ENCODE results near the gene NMRK1. TPM values are rescaled to one million over a fixed set of nuclear protein-coding genes. Genes with fewer than 3 reads are reported as not detected.

Gene NMRK1
- total RNA-seq, 1 donor from 2014 or later = 7.9 TPM

DNA sequence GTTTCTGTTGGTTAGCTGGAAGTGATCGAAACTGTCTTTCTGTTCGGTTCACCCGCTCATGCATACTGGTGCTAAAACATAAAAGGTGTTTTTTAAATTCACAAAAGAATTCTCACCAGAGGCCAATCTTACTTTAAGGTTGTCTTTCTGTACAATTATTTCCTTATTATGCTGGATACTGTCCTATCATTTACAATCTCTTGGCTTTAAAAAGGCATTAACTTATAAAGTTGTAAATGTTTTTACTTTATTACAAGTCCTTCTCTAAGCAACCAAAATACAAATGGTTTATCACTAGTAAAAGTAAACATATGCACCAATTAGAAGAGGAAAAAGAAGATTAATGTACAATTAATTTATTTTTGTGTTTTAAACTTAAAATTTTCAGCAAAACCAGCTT lies 70.6 kb downstream of the NMRK1 start:
- Mint-ChIP-seq H3K27me3 (ENCODE audit: low read depth) (no peaks in the 10 kb centered on the region), H3K36me3 (peaks cover 15% of the 10 kb centered on the region), H3K4me1 (peaks cover 8% of the 10 kb centered on the region), H3K4me3 (no peak overlapping the region), H3K27ac (no peak overlapping the region), H3K9me3 (no peaks in the 10 kb centered on the region)
- TF ChIP-seq, protein P1, sequence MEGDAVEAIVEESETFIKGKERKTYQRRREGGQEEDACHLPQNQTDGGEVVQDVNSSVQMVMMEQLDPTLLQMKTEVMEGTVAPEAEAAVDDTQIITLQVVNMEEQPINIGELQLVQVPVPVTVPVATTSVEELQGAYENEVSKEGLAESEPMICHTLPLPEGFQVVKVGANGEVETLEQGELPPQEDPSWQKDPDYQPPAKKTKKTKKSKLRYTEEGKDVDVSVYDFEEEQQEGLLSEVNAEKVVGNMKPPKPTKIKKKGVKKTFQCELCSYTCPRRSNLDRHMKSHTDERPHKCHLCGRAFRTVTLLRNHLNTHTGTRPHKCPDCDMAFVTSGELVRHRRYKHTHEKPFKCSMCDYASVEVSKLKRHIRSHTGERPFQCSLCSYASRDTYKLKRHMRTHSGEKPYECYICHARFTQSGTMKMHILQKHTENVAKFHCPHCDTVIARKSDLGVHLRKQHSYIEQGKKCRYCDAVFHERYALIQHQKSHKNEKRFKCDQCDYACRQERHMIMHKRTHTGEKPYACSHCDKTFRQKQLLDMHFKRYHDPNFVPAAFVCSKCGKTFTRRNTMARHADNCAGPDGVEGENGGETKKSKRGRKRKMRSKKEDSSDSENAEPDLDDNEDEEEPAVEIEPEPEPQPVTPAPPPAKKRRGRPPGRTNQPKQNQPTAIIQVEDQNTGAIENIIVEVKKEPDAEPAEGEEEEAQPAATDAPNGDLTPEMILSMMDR (IDR thresholded peaks at IDR 0.05; ENCODE audit: unreplicated experiment) = no peak
- no peak for DNase-seq (ENCODE audit: low spot score in 2 of 2, unreplicated experiment in 2 of 2)

DNA sequence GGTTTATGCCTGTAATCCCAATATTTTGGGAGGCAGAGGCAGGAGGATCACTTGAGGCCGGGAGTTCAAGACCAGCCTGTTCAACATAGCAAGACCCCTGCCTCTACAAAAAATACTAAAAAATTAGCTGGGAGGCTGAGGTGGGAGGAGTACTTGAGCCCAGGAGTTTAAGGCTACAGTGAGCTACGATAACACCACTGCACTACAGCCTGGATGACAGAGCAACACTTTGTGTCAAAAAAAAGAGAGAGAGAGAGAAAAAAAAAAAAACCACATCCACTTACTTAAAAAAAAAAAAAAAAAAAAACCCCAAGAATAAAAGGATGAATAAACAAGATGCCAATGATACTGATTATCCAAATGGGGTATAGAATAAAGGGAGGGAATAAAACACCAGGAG lies 74.2 kb downstream of the NMRK1 start:
- TF ChIP-seq, protein P1 (IDR thresholded peaks at IDR 0.05; ENCODE audit: unreplicated experiment) = no peak
- Mint-ChIP-seq H3K4me3 (no peak overlapping the region), H3K36me3 (peaks cover 24% of the 10 kb centered on the region)

More for the DNA sequence above, 74.2 kb downstream of the NMRK1 start:
- DNase-seq (ENCODE audit: low spot score in 2 of 2, unreplicated experiment in 2 of 2) = no peak
- no peak overlapping the region for H3K27ac Mint-ChIP-seq
- H3K4me1 Mint-ChIP-seq = no peaks in the 10 kb centered on the region
- H3K27me3 Mint-ChIP-seq (ENCODE audit: low read depth) = no peaks in the 10 kb centered on the region
- H3K9me3 Mint-ChIP-seq = peaks cover 6% of the 10 kb centered on the region

Other genes with a start within 250 kb of the NMRK1 start
- 0.07 to 0.18 TPM (median 0.18 TPM) in 3 replicates for gene TRPM6, start 200.2 kb downstream of the NMRK1 start, total RNA-seq
- 4.3 to 5.1 TPM (median 4.8 TPM) in 3 replicates for gene C9orf40, start 135.2 kb downstream of the NMRK1 start, total RNA-seq
- gene CARNMT1, start 59.9 kb downstream of the NMRK1 start, total RNA-seq = 22.0 to 27.2 TPM (median 24.2 TPM) in 3 replicates
- gene OSTF1, start 359 bp upstream of the NMRK1 start, total RNA-seq = 10.5 to 13.3 TPM (median 10.7 TPM) in 3 replicates